Bronchus fibroblast of lung (primary cell): Measurements from ENCODE around the gene USP17L18. TPM values are rescaled to one million over a fixed set of nuclear protein-coding genes. Genes with fewer than 3 reads are reported as not detected.

ENCODE experiments used
- total RNA-seq: library from RNA; depleted of rRNA; stranded (reverse); fragments of >200 nt; gene quantifications from 2 replicates; pipeline ENCODE4 v1.2.3, GENCODE V29; 2015

The USP17L18 gene, protein sequence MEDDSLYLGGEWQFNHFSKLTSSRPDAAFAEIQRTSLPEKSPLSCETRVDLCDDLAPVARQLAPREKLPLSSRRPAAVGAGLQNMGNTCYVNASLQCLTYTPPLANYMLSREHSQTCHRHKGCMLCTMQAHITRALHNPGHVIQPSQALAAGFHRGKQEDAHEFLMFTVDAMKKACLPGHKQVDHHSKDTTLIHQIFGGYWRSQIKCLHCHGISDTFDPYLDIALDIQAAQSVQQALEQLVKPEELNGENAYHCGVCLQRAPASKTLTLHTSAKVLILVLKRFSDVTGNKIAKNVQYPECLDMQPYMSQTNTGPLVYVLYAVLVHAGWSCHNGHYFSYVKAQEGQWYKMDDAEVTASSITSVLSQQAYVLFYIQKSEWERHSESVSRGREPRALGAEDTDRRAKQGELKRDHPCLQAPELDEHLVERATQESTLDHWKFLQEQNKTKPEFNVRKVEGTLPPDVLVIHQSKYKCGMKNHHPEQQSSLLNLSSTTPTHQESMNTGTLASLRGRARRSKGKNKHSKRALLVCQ
- total RNA-seq: not detected in 2 replicates

DNA sequence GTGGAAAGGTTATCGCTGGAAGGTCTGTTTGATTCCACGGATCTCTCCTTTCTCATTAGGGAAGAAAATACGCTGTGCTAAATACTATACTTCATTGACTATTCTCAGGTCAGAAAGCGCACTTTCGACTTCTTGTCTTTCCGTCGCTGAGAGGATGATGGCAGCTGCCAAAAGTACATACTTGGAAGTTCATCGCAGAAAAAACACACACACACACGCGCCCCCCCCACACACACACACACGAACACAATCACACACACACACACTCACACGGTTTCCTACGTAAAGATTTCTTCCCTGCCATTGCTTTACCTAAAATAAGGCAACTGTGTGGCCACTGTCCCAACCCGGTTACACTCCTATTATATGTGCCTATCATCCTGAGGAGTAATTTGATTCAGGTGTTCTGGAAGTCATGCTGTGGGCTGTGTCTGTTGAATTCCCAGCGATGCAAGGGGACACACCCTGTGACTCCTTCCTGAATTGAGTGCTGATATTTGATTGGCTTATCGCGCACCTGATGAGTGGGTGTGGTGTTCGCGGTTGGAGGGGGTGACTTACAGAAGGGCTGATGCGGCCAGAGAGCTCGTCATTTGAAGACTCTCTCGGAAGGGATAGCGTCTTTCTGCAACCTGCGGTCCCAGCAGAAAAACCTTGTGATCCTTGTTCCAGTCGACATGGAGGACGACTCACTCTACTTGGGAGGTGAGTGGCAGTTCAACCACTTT is at the start of gene USP17L18:
Gene USP17L18 (plus strand): TSS at position 678 of the 728 bp plus-strand sequence. CDS start 0 bp downstream, at position 678.

DNA sequence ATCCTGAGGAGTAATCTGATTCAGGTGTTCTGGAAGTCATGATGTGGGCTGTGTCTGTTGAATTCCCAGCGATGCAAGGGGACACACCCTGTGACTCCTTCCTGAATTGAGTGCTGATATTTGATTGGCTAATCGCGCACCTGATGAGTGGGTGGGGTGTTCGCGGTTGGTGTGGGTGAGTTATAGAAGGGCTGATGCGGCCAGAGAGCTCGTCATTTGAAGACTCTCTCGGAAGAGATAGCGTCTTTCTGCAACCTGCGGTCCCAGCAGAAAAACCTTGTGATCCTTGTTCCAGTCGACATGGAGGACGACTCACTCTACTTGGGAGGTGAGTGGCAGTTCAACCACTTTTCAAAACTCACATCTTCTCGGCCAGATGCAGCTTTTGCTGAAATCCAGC is 38.1 kb upstream of the USP17L18 start, which contains the start of gene USP17L10:
Gene USP17L10 (plus strand): TSS at position 301 of the 400 bp plus-strand sequence. CDS start 0 bp downstream, at position 301.

DNA sequence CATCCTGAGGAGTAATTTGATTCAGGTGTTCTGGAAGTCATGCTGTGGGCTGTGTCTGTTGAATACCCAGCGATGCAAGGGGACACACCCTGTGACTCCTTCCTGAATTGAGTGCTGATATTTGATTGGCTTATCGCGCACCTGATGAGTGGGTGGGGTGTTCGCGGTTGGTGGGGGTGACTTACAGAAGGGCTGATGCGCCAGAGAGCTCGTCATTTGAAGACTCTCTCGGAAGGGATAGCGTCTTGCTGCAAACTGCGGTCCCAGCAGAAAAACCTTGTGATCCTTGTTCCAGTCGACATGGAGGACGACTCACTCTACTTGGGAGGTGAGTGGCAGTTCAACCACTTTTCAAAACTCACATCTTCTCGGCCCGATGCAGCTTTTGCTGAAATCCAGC is 33.3 kb upstream of the USP17L18 start, which contains the start of gene USP17L11:
Gene USP17L11 (plus strand): TSS at position 301 of the 400 bp plus-strand sequence. CDS start 0 bp downstream, at position 301.

DNA sequence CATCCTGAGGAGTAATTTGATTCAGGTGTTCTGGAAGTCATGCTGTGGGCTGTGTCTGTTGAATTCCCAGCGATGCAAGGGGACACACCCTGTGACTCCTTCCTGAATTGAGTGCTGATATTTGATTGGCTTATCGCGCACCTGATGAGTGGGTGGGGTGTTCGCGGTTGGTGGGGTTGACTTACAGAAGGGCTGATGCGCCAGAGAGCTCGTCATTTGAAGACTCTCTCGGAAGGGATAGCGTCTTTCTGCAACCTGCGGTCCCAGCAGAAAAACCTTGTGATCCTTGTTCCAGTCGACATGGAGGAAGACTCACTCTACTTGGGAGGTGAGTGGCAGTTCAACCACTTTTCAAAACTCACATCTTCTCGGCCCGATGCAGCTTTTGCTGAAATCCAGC is 28.6 kb upstream of the USP17L18 start, which contains the start of gene USP17L12:
Gene USP17L12 (plus strand): TSS at position 301 of the 400 bp plus-strand sequence. CDS start 0 bp downstream, at position 301.

DNA sequence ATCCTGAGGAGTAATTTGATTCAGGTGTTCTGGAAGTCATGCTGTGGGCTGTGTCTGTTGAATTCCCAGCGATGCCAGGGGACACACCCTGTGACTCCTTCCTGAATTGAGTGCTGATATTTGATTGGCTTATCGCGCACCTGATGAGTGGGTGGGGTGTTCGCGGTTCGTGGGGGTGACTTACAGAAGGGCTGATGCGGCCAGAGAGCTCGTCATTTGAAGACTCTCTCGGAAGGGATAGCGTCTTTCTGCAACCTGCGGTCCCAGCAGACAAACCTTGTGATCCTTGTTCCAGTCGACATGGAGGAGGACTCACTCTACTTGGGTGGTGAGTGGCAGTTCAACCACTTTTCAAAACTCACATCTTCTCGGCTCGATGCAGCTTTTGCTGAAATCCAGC is 23.8 kb upstream of the USP17L18 start, which contains the start of gene USP17L13:
Gene USP17L13 (plus strand): TSS at position 301 of the 400 bp plus-strand sequence. CDS start 0 bp downstream, at position 301.

DNA sequence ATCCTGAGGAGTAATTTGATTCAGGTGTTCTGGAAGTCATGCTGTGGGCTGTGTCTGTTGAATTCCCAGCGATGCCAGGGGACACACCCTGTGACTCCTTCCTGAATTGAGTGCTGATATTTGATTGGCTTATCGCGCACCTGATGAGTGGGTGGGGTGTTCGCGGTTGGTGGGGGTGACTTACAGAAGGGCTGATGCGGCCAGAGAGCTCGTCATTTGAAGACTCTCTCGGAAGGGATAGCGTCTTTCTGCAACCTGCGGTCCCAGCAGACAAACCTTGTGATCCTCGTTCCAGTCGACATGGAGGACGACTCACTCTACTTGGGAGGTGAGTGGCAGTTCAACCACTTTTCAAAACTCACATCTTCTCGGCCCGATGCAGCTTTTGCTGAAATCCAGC is 14.3 kb upstream of the USP17L18 start, which contains the start of gene USP17L15:
Gene USP17L15 (plus strand): TSS at position 301 of the 400 bp plus-strand sequence. CDS start 0 bp downstream, at position 301.

DNA sequence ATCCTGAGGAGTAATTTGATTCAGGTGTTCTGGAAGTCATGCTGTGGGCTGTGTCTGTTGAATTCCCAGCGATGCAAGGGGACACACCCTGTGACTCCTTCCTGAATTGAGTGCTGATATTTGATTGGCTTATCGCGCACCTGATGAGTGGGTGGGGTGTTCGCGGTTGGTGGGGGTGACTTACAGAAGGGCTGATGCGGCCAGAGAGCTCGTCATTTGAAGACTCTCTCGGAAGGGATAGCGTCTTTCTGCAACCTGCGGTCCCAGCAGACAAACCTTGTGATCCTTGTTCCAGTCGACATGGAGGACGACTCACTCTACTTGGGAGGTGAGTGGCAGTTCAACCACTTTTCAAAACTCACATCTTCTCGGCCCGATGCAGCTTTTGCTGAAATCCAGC is 4.9 kb upstream of the USP17L18 start, which contains the start of gene USP17L17:
Gene USP17L17 (plus strand): TSS at position 301 of the 400 bp plus-strand sequence. CDS start 0 bp downstream, at position 301.

DNA sequence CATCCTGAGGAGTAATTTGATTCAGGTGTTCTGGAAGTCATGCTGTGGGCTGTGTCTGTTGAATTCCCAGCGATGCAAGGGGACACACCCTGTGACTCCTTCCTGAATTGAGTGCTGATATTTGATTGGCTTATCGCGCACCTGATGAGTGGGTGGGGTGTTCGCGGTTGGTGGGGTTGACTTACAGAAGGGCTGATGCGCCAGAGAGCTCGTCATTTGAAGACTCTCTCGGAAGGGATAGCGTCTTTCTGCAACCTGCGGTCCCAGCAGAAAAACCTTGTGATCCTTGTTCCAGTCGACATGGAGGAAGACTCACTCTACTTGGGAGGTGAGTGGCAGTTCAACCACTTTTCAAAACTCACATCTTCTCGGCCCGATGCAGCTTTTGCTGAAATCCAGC is 4.6 kb downstream of the USP17L18 start, which contains the start of gene USP17L19:
Gene USP17L19 (plus strand): TSS at position 301 of the 400 bp plus-strand sequence. CDS start 0 bp downstream, at position 301.

DNA sequence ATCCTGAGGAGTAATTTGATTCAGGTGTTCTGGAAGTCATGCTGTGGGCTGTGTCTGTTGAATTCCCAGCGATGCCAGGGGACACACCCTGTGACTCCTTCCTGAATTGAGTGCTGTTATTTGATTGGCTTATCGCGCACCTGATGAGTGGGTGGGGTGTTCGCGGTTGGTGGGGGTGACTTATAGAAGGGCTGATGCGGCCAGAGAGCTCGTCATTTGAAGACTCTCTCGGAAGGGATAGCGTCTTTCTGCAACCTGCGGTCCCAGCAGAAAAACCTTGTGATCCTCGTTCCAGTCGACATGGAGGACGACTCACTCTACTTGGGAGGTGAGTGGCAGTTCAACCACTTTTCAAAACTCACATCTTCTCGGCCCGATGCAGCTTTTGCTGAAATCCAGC is 9.4 kb downstream of the USP17L18 start, which contains the start of gene USP17L20:
Gene USP17L20 (plus strand): TSS at position 301 of the 400 bp plus-strand sequence. CDS start 0 bp downstream, at position 301.

DNA sequence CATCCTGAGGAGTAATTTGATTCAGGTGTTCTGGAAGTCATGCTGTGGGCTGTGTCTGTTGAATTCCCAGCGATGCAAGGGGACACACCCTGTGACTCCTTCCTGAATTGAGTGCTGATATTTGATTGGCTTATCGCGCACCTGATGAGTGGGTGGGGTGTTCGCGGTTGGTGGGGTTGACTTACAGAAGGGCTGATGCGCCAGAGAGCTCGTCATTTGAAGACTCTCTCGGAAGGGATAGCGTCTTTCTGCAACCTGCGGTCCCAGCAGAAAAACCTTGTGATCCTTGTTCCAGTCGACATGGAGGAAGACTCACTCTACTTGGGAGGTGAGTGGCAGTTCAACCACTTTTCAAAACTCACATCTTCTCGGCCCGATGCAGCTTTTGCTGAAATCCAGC is 14.1 kb downstream of the USP17L18 start, which contains the start of gene USP17L21:
Gene USP17L21 (plus strand): TSS at position 301 of the 400 bp plus-strand sequence. CDS start 0 bp downstream, at position 301.

DNA sequence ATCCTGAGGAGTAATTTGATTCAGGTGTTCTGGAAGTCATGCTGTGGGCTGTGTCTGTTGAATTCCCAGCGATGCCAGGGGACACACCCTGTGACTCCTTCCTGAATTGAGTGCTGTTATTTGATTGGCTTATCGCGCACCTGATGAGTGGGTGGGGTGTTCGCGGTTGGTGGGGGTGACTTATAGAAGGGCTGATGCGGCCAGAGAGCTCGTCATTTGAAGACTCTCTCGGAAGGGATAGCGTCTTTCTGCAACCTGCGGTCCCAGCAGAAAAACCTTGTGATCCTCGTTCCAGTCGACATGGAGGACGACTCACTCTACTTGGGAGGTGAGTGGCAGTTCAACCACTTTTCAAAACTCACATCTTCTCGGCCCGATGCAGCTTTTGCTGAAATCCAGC is 18.9 kb downstream of the USP17L18 start, which contains the start of gene USP17L22:
Gene USP17L22 (plus strand): TSS at position 301 of the 400 bp plus-strand sequence. CDS start 0 bp downstream, at position 301.

Other genes with a start within 250 kb of the USP17L18 start
- not detected in 2 replicates for gene FAM90A26, start 78.2 kb upstream of the USP17L18 start, total RNA-seq
- gene USP17L10, start 38.0 kb upstream of the USP17L18 start, total RNA-seq: not detected in 2 replicates
- not detected in 2 replicates for gene USP17L11, start 33.2 kb upstream of the USP17L18 start, total RNA-seq
- gene USP17L12, start 28.5 kb upstream of the USP17L18 start, total RNA-seq: not detected in 2 replicates
- not detected in 2 replicates for gene USP17L13, start 23.7 kb upstream of the USP17L18 start, total RNA-seq
- gene USP17L15, start 14.2 kb upstream of the USP17L18 start, total RNA-seq: not detected in 2 replicates
- gene USP17L17, start 4.8 kb upstream of the USP17L18 start, total RNA-seq: not detected in 2 replicates
- not detected in 2 replicates for gene USP17L19, start 4.7 kb downstream of the USP17L18 start, total RNA-seq
- gene USP17L20, start 9.5 kb downstream of the USP17L18 start, total RNA-seq: not detected in 2 replicates
- gene USP17L21, start 14.2 kb downstream of the USP17L18 start, total RNA-seq: not detected in 2 replicates
- not detected in 2 replicates for gene USP17L22, start 19.0 kb downstream of the USP17L18 start, total RNA-seq
- not detected in 2 replicates for gene USP17L24, start 76.5 kb downstream of the USP17L18 start, total RNA-seq
- gene USP17L25, start 81.3 kb downstream of the USP17L18 start, total RNA-seq: not detected in 2 replicates
- not detected in 2 replicates for gene USP17L26, start 86.0 kb downstream of the USP17L18 start, total RNA-seq
- not detected in 2 replicates for gene USP17L5, start 90.8 kb downstream of the USP17L18 start, total RNA-seq
- gene USP17L27, start 95.5 kb downstream of the USP17L18 start, total RNA-seq: not detected in 2 replicates
- not detected in 2 replicates for gene USP17L28, start 100.3 kb downstream of the USP17L18 start, total RNA-seq
- not detected in 2 replicates for gene USP17L29, start 105.0 kb downstream of the USP17L18 start, total RNA-seq
- not detected in 2 replicates for gene USP17L30, start 114.5 kb downstream of the USP17L18 start, total RNA-seq
- not detected in 2 replicates for gene DEFB131A, start 195.8 kb downstream of the USP17L18 start, total RNA-seq